ENCODE results near the gene OSMR.

DNA sequence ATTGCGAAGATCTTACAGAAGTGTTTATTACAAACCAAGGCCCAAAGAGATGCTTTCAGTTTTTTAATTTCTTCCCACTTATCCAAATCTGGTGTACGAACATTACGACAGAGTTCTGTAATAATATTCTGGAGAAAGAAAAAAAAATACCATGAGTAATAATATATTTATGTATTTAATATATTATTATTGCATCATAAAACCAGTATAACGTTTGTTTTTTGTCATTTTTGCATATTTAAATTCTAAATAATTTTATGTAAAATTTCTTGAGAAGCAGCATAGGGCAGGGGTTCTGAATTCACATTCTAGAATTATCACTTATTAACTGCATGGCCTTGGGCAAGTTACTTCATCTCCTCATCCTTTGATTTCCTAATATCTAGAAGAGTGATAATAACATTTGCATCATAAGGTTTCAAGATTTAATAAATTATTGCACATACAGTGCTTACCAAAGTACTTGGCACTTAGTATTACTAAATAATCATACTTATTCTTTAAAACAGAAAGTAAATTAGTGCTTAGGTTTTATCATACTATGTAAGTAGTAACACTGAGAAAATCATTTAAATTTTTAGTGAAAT is 107.7 kb downstream of the OSMR start:
- TF ChIP-seq, protein P1, sequence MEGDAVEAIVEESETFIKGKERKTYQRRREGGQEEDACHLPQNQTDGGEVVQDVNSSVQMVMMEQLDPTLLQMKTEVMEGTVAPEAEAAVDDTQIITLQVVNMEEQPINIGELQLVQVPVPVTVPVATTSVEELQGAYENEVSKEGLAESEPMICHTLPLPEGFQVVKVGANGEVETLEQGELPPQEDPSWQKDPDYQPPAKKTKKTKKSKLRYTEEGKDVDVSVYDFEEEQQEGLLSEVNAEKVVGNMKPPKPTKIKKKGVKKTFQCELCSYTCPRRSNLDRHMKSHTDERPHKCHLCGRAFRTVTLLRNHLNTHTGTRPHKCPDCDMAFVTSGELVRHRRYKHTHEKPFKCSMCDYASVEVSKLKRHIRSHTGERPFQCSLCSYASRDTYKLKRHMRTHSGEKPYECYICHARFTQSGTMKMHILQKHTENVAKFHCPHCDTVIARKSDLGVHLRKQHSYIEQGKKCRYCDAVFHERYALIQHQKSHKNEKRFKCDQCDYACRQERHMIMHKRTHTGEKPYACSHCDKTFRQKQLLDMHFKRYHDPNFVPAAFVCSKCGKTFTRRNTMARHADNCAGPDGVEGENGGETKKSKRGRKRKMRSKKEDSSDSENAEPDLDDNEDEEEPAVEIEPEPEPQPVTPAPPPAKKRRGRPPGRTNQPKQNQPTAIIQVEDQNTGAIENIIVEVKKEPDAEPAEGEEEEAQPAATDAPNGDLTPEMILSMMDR (CRISPR knock-in tag; IDR thresholded peaks at IDR 0.05), result no peak
- TF ChIP-seq NFATC3 (CRISPR knock-in tag; IDR thresholded peaks at IDR 0.05) (no peak), KAT8 (CRISPR knock-in tag; IDR thresholded peaks at IDR 0.05) (no peak), HMG20B (CRISPR knock-in tag; conservative IDR thresholded peaks at IDR 0.05) (no peak), SRF (IDR thresholded peaks at IDR 0.05; ENCODE audit: low read depth, low read length) (no peak), TRIM24 (CRISPR knock-in tag; IDR thresholded peaks at IDR 0.05) (no peak), SP1 (IDR thresholded peaks at IDR 0.05) (no peak), SP1 (CRISPR knock-in tag; IDR thresholded peaks at IDR 0.05) (no peak), TCF12 (IDR thresholded peaks at IDR 0.05) (no peak), TCF12 (CRISPR knock-in tag; IDR thresholded peaks at IDR 0.05) (no peak), BCL6 (CRISPR knock-in tag; IDR thresholded peaks at IDR 0.05) (no peak), PPARG (CRISPR knock-in tag; conservative IDR thresholded peaks at IDR 0.05) (no peak), ZSCAN20 (CRISPR knock-in tag; IDR thresholded peaks at IDR 0.05; ENCODE audit: borderline replicate concordance) (no peak), GLI4 (CRISPR knock-in tag; IDR thresholded peaks at IDR 0.05; ENCODE audit: borderline replicate concordance) (no peak)
- TF ChIP-seq, protein P2, sequence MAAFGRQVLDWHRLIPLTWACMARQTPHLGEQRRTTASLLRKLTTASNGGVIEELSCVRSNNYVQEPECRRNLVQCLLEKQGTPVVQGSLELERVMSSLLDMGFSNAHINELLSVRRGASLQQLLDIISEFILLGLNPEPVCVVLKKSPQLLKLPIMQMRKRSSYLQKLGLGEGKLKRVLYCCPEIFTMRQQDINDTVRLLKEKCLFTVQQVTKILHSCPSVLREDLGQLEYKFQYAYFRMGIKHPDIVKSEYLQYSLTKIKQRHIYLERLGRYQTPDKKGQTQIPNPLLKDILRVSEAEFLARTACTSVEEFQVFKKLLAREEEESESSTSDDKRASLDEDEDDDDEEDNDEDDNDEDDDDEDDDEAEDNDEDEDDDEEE (CRISPR knock-in tag; IDR thresholded peaks at IDR 0.05), result no peak
- TF ChIP-seq, protein P3, sequence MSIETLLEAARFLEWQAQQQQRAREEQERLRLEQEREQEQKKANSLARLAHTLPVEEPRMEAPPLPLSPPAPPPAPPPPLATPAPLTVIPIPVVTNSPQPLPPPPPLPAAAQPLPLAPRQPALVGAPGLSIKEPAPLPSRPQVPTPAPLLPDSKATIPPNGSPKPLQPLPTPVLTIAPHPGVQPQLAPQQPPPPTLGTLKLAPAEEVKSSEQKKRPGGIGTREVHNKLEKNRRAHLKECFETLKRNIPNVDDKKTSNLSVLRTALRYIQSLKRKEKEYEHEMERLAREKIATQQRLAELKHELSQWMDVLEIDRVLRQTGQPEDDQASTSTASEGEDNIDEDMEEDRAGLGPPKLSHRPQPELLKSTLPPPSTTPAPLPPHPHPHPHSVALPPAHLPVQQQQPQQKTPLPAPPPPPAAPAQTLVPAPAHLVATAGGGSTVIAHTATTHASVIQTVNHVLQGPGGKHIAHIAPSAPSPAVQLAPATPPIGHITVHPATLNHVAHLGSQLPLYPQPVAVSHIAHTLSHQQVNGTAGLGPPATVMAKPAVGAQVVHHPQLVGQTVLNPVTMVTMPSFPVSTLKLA (IDR thresholded peaks at IDR 0.05), result no peak
